Measurements from ENCODE around the gene NACA. TPM values are rescaled to one million over a fixed set of nuclear protein-coding genes. Genes with fewer than 3 reads are reported as not detected.
"Not testable (repeated sequence)": the region's sequence is repeated elsewhere in the genome, so short reads cannot be mapped to it uniquely, and the experiment has no call there.

Gene NACA
- total RNA-seq, 3 donors from 2014 or later: 1,363 to 1,488 (median 1,386) TPM

DNA sequence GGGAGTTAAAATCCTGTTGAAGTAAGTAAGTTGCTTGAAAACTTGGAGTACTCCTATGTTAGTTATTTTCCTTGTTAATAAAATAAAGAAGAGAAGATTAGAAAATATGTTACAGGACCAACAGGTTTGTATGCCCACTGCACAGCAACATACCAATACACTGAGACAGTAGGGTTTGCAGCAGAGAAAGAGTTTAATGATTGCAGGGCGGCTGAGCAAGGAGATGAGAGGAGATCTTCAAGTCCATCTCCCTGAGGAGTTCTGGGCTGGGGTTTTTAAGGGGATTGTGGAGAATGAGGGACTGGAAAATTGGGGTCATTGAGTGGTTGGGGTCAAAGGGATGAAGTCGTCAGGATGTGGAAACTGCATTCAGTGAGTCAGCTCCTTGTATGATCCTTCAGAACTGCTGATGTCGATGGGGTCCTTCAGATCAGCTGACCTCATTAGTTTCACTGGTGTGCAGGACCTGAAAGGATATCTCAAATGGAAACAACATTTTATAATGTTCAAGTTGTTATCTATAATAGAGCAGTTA is 33.7 kb upstream of the NACA start:
- DNase-seq (ENCODE audit: low spot score in 2 of 2): no peak
- Histone ChIP-seq H3K27me3 (no peaks in the 10 kb centered on the region), H3K27ac (no peak overlapping the region), H3K4me3 (no peak overlapping the region), H3K9me3 (peaks cover 0 to 7% of the 10 kb centered on the region in 2 donors), H3K4me1 (no peaks in the 10 kb centered on the region), H3K36me3 (no peaks in the 10 kb centered on the region)
- intact Hi-C loops (cut with DNase I; ENCODE audit: low total_unique reads): loop anchor here (10.0 kb wide), 1 partner anchor 236 kb away; a partner anchor contains a TSS
- no peak for TF ChIP-seq POLR2A (IDR thresholded peaks at IDR 0.05)
- no peak for TF ChIP-seq POLR2AphosphoS5 (IDR thresholded peaks at IDR 0.05)

DNA sequence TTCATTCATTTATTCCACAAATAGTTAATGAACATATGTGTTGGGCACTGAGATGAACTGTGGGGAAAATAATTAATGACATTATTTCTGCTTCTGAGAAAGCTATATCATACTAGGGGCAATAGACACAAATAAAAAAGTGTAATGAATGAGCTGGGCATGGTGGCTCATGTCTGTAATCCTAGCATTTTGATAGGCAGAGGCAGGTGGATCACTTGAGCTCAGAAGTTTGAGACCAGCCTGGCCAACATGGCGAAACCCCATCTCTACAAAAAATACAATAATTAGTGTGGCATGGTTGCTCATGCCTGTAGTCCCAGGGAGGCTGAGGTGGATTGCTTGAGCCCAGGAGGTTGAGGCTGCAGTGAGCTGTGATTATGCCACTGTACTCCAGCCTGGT is 32.9 kb upstream of the NACA start:
- H3K4me1 ChIP-seq: not testable (repeated sequence)
- intact Hi-C loops (cut with DNase I; ENCODE audit: low total_unique reads): loop anchor here (10.0 kb wide), 1 partner anchor 237 kb away; a partner anchor contains a TSS

DNA sequence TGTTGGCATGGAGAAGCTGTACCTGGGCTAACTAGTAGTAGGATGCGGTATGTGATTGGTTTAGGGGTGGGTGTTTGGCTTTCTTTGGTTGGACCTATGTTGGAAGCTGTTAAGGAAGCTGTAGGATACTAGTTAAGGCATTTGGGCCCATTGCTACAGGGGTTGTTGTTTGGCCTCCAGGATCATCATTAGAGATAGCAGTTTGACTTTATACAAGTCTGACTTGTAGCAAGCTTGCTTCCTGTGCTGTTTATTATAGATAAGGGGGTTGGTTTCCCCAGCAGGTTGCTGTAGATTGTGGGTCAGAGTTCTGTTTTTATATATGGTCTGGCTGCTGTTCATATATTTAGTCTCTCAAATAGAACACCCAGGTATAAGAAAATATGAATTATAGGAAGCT is 28.5 kb upstream of the NACA start:
- Histone ChIP-seq H3K4me3 (no peak overlapping the region), H3K27me3 (no peaks in the 10 kb centered on the region), H3K27ac (no peak overlapping the region), H3K9me3 (peaks cover 0 to 3% of the 10 kb centered on the region in 2 donors), H3K36me3 (no peaks in the 10 kb centered on the region), H3K4me1 (no peaks in the 10 kb centered on the region)
- intact Hi-C loops (cut with DNase I; ENCODE audit: low total_unique reads): loop anchor here (10.0 kb wide), 1 partner anchor 241 kb away; a partner anchor contains a TSS
- no peak for DNase-seq (ENCODE audit: low spot score in 2 of 2)
- TF ChIP-seq POLR2AphosphoS5 (IDR thresholded peaks at IDR 0.05) (no peak), POLR2A (IDR thresholded peaks at IDR 0.05) (no peak)
- TF ChIP-seq, protein P1, sequence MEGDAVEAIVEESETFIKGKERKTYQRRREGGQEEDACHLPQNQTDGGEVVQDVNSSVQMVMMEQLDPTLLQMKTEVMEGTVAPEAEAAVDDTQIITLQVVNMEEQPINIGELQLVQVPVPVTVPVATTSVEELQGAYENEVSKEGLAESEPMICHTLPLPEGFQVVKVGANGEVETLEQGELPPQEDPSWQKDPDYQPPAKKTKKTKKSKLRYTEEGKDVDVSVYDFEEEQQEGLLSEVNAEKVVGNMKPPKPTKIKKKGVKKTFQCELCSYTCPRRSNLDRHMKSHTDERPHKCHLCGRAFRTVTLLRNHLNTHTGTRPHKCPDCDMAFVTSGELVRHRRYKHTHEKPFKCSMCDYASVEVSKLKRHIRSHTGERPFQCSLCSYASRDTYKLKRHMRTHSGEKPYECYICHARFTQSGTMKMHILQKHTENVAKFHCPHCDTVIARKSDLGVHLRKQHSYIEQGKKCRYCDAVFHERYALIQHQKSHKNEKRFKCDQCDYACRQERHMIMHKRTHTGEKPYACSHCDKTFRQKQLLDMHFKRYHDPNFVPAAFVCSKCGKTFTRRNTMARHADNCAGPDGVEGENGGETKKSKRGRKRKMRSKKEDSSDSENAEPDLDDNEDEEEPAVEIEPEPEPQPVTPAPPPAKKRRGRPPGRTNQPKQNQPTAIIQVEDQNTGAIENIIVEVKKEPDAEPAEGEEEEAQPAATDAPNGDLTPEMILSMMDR (IDR thresholded peaks at IDR 0.05): no peak

More for the DNA sequence above, 32.9 kb upstream of the NACA start:
- not testable (repeated sequence) for H3K9me3 ChIP-seq; DNase-seq (ENCODE audit: low spot score in 2 of 2); H3K27me3 ChIP-seq; H3K27ac ChIP-seq; H3K36me3 ChIP-seq; H3K4me3 ChIP-seq

DNA sequence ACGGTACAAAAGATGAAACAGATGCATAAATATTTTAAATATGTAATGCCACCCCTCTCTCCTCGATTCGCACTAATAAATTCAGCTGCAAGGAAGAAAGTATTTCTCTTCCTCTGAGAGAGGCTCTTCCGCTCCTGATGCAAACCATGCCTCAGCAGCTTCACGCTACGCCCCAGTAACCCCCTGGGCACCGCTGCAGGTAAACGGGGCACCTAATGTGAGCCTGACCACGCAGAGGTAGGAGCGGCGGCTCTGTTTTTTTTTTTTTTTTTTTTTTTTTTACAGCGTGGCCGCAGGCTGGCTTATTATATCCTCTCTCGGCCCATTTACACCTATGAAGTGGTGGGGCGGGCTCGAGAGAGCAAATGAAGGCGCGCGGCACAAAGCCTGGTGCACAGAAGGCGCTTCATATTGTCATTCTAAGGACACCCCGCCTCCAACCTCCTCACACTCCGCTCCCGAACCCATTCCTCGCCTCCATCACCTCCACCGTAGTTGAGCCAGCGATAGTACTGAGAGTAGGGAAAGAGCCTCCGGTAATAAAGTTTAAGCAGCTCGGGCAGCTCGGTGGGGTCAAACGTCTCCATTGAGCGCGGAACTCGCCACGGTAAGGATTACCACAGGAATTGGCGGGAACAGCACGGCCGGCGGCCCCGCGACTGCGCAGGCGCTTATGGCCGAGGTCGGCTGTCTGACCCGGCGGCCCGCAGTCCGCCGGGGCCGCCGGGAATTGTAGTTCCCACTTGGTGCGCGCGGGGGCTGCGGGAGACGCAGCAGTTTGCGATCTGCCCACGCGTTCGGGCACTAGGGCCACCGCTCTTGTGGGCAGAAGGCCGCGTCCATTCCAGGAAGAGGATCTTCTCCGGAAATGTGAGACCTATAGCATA is 26.9 kb upstream of the NACA start, which contains the start of gene PRIM1:
Gene PRIM1, minus strand, starts transcription at position 612 of the 887 bp plus-strand sequence. Its CDS starts 25 bp downstream, at position 587.
- Histone ChIP-seq H3K27ac (peak within 1 kb of the TSS; percentile 73 to 80), H3K4me1 (no peaks in the 10 kb centered on the region), H3K9me3 (no peaks in the 10 kb centered on the region), H3K27me3 (no peaks in the 10 kb centered on the region), H3K36me3 (no peaks in the 10 kb centered on the region), H3K4me3 (peak within 1 kb of the TSS; percentile 71 to 89 (median 74))
- intact Hi-C loops (cut with DNase I; ENCODE audit: low total_unique reads): loop anchor here (10.0 kb wide), 1 partner anchor 243 kb away; a partner anchor contains a TSS
- TF ChIP-seq, protein P1 (IDR thresholded peaks at IDR 0.05): peak in 1 of 3 donors; percentile 24
- TF ChIP-seq POLR2A (IDR thresholded peaks at IDR 0.05): peak; percentile 32
- peak; percentile 14 to 73 (median 69) for TF ChIP-seq POLR2AphosphoS5 (IDR thresholded peaks at IDR 0.05)
- DNase-seq (ENCODE audit: low spot score in 2 of 2): peak; percentile 62 to 77

DNA sequence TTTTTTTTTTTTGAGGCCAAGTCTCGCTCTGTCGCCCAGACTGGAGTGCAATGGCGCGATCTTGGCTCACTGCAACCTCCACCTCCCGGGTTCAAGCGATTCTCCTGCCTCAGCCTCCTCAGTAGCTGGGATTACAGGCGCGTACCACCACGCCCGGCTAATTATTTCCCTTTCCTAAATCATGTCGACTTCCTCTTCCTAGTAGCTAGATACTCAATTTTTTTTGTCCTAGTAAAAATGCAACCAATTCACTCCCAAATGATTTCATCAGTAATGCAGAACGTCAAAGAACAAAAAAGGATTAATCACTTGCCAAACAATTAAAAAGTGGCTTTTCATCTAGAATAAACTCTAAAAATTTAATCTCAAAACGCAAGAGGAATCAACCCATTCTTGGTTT is 25.5 kb upstream of the NACA start:
- H3K27me3 ChIP-seq; H3K4me1 ChIP-seq; H3K27ac ChIP-seq; H3K36me3 ChIP-seq; H3K4me3 ChIP-seq; H3K9me3 ChIP-seq; DNase-seq (ENCODE audit: low spot score in 2 of 2): not testable (repeated sequence)
- intact Hi-C loops (cut with DNase I; ENCODE audit: low total_unique reads): loop anchor here (10.0 kb wide), 1 partner anchor 244 kb away; a partner anchor contains a TSS

DNA sequence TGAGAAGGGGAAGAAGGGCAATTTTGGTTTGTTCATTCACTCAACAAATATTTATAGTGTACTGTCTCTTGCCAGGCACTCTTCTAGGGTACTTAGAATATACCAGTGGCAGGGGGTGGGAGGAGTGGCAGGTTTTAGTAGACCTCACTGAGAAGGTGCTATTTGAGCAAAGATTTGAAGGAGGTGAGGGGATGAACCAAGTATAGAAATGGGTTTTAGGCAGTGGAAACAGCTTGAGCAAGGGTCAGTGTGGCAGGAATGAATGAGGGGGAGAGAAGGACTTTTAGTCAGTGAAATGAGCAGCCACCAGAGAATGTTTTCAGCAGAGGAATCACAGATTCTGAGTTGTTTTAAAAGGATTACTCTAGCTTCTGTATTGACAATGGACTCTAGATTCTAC is 24.8 kb upstream of the NACA start:
- Histone ChIP-seq H3K4me3 (no peak overlapping the region), H3K36me3 (no peaks in the 10 kb centered on the region), H3K4me1 (no peaks in the 10 kb centered on the region), H3K27ac (no peak overlapping the region), H3K9me3 (no peaks in the 10 kb centered on the region), H3K27me3 (no peaks in the 10 kb centered on the region)
- DNase-seq (ENCODE audit: low spot score in 2 of 2): no peak
- intact Hi-C loops (cut with DNase I; ENCODE audit: low total_unique reads): loop anchor here (10.0 kb wide), 1 partner anchor 245 kb away; a partner anchor contains a TSS
- TF ChIP-seq POLR2A (IDR thresholded peaks at IDR 0.05) (no peak), POLR2AphosphoS5 (IDR thresholded peaks at IDR 0.05) (no peak)
- TF ChIP-seq, protein P1 (IDR thresholded peaks at IDR 0.05): no peak

Measured in breast epithelium (tissue), 4 donors.